GM10847 (cell line): ENCODE measurements around the gene RNLS.

Experiments used
- POLR2A ChIP-seq: IDR thresholded peaks from 2 replicates; pipeline ENCODE4 v1.6.1; 2011; ENCODE audit not compliant: insufficient read length; ENCODE audit errors: extremely low read depth

Gene RNLS

DNA sequence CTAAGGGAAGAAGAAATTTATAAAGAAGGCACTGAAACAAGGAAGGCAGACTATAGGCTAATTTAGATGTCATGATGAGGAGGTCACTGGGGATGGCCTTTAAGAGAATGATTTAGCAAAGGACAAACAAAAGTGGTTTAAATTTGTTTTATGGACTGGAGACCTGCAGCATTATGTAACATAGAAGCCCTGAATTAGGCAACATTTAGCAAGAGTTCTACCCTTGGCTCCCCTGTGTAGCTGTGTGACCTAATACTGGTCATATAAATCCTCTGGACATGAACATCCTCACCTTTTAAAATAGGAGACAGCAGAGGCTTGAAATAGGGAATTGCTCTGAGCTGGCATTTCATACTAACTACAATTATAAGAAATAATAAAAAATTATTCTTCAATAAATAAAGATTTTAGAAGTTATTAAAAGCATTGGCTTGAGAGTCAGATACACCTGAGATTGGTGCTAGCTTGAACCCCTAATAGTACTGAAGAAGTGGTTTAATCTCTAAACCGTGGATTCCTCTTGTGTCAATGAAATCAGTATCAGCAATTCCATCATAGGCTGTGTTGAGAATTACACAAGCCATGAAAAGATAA is 48.9 kb downstream of the RNLS start:
- no peak for TF ChIP-seq POLR2A

DNA sequence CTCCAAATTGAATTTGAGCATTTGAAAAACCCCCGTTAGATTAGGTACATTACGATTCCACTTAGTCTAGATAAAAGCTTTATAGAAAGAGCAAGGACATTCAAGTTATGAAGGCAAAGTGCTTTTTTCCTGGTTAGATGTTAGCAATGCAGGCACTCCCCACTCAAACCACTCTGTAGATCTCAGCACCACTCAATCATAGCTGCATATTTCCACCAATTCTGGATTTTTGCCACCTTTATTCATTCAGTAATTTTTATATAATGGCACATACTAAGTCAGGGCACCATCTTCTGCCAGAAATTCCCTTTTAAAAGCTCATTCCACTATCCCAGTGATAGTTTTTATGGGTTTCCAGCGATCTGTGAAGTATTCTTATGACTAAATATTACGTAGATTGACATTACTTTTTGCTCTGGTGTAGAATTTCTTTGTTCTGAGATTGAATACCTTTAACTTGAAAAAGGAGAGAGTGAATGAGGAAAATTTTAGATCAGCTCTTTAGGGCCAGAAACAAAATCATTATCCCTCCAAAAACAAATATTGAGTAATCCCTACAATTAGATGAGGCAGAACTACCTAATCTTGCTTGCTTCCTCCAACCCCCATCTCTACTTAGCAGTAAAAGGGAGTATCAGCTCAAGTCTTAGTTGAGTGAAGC is 51.6 kb downstream of the RNLS start:
- TF ChIP-seq POLR2A, result no peak

DNA sequence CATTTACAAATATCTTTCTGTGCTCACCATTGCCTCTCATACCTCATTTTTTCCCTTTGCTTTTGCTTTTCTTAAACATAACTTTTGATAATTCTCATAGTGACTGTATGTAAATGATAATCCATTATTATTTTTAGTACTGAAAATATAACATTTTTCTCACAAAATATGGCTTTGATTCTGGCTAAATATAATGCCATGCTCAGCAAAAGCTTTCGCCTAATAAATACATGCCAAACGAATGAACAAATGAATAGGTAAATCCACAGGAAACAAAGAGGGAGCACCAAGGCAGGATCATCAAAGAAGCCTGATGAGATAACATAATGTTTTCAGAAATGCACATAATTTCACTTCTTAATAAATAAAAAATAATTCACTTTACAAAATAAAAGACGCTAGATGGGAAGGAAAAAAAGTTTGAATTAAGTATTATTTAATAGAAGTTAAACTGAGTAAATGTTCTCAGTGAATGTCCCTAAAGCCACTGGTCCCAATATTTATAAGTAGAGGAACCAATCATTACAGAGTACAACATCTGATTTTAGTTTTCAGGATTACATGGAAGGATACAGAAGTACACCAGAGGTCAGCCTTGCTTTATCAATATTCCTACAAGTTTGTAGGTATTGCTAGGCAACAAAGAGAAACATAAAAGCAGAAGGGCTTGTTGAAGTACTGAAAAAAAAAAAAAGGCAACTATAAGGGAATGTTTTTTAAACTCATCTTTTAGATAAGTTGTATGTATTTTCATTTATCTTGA is 52.3 kb downstream of the RNLS start:
- no peak for TF ChIP-seq POLR2A

DNA sequence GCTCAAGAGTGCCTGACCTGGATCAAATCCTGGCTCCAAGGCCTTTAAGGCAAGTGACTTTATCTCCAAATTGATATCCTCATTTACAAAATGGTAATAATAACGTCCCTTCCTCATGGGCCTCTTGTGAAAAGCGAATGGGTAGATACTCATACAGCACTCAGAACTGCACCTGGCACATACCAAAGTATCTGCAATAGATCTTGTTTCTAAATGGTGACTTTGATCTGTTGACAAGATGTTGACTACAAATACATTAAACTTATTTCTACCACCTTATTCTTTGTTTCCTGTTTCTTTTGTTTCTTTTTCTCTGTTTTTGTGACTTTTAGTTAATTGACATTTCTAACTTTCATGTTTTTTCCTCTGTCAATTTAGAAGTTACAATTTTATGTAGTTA is 53.0 kb downstream of the RNLS start:
- no peak for TF ChIP-seq POLR2A

DNA sequence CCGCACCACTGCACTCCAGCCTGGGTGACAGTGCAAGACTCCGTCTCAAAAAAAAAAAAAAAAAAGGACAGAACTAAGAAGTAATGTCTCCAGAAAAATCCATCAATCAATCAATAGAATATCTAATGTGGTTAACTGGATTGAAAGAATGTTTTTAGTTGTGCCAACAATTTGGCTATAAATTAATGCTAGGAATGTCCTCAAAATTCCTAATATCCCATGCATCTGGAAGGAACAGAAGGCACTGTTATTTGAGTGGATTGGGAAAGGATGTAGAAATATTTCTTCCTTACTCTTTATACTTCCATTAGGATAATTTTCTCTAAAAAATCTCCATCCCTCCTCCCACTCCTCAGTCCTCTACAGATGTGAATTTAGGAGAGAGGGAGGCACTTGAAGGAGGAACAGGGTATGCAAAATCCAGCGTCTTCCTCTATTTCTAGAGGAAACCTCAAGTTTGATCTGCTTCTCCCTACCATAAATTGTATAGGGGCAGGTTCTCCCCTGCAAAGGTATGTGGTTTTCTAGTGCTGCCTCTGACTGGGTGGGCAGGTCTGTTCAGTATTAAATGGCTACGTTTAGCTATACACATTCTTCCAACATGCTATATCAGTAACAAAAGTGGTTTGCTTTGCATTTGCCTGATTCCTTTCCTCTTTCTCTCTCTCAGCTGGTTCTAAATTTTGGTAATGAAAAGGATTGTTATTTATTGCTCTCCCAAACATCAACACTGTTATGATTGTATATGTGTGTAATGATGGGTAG is 54.1 kb downstream of the RNLS start:
- no peak for TF ChIP-seq POLR2A

GRCh38 chr10:88528201-88528600 is 54.9 kb downstream of the RNLS start:
- no peak for TF ChIP-seq POLR2A

DNA sequence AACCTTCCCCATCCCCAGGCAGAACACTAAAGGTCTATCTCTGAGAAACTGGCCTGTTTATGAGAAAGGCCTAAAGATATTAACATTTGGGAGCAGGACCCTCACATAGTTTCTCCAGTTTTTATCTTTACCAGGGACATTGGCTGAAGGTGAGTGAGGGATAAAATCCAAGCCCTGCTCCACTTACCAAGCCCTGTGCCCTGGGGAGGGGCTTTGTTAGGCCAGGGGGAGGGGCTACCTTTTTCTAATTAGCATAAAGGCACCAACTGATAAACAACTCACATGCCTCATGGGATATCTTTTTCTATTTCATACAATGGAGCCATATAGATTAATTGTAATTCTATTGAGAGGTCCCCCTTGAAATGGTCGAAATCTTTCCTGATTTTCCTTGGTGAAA is 55.9 kb downstream of the RNLS start:
- no peak for TF ChIP-seq POLR2A

GRCh38 chr10:88526501-88527105 is 56.5 kb downstream of the RNLS start:
- no peak for TF ChIP-seq POLR2A

GRCh38 chr10:88525371-88526069 is 57.6 kb downstream of the RNLS start:
- no peak for TF ChIP-seq POLR2A

DNA sequence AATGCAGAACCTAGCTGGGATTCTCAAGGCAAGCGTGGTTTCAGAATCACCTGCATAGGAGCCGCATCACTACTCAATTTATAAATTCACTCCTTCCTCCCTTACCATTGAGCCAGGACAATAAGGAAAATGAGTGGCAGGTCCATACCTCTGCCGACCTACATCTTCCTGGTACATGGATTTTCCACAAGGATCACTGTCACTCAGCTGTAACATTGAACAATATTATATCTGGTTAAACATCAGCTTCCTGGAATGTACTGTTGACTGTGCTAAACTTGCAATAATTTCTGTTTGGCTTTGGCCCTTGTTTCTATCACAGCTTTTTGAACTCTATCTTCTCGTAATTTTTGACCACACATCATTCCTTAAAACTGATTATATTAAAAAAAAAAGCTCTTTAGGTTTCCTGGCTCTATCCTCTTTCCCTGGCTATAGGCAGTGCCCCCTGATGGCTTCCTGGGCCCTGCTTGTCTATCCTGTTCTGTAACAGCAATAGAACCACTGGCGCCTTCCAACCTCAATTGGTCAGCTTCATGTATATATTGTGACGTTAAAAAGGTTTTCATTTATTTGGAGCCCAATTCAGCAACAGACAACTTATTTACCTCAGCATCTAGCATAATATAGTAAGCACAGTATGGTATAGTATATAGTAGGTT is 59.2 kb downstream of the RNLS start:
- TF ChIP-seq POLR2A, result no peak

DNA sequence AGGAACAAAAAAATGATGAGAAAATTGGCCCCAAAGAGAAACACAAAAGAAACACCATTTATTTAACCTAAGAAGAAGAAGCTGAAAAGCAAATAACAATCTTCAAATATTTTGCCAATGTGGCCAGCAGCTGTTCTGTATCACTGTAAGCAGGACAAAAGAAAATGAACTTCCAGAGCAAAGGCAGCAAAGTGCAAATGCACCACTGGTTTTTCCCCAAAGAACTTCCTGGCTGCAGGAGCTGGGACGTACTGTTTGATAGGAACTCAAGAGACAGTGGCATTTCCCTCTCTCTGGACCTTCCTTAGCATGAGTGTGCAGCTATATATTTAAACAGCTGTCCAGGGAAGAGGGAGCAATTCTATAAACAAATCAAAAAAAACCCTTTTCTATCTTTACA is 60.4 kb downstream of the RNLS start:
- TF ChIP-seq POLR2A, result no peak

DNA sequence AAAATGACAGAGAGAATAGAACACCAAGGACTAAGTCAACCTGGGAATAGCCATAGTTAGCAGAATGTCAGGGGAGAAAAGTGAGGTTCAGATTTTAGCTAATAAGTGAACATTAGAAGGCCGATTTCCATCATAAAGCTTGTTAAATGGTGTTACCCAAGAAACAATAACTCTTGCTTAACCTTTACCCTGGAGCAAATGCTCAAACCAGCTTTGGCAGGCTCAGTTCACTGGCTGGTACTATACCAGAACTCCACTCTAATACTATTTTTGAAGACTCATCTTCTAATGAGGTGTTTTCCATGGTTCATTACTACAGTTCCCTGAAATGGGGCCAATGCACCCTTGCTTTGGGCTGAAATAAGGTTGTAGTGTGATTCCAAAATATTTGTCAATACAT is 61.3 kb downstream of the RNLS start:
- no peak for TF ChIP-seq POLR2A

DNA sequence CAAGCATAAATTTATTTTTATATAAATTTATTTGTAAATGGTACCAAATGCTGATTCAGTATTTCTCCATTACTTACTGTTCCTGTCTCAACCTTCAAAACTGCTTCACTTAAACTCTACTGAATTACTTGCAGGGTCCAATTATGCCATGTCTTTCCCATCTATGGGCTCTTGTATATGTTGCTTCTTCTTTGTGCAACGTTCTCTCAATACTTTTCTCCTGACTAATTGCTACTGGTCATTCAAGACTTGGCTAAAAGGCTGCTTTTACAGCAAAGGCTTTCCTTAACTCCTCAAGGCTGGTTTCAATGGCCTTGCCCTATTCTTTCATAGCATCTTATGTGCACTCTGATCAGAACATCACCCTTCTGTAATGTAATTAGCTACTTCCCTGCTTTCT is 67.9 kb downstream of the RNLS start:
- no peak for TF ChIP-seq POLR2A

GRCh38 chr10:88512599-88512998 is 70.5 kb downstream of the RNLS start:
- TF ChIP-seq POLR2A, result no peak

GRCh38 chr10:88508796-88509195 is 74.3 kb downstream of the RNLS start:
- no peak for TF ChIP-seq POLR2A
